Measurements from ENCODE around the gene ARHGAP10.

DNA sequence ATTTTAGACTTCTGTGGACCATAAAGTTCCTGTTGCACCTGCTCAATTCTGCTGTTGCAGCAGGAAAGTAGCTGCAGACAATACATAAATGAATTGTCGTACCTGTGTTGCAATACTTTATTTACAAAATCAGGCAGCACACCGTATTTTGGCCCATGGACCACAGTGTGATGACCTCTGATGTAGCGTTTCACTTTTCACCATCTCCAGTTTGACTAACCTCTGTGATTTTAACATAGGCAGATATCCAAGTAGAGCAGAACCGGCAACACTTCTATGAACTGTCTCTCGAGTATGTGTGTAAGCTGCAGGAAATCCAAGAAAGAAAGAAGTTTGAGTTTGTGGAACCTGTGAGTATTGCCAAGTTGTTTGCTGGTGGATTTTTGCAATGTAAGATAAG lies 132.7 kb downstream of the ARHGAP10 start:
- TF ChIP-seq POLR2A (IDR thresholded peaks at IDR 0.05) = no peak
- TF ChIP-seq, protein P1, sequence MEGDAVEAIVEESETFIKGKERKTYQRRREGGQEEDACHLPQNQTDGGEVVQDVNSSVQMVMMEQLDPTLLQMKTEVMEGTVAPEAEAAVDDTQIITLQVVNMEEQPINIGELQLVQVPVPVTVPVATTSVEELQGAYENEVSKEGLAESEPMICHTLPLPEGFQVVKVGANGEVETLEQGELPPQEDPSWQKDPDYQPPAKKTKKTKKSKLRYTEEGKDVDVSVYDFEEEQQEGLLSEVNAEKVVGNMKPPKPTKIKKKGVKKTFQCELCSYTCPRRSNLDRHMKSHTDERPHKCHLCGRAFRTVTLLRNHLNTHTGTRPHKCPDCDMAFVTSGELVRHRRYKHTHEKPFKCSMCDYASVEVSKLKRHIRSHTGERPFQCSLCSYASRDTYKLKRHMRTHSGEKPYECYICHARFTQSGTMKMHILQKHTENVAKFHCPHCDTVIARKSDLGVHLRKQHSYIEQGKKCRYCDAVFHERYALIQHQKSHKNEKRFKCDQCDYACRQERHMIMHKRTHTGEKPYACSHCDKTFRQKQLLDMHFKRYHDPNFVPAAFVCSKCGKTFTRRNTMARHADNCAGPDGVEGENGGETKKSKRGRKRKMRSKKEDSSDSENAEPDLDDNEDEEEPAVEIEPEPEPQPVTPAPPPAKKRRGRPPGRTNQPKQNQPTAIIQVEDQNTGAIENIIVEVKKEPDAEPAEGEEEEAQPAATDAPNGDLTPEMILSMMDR (IDR thresholded peaks at IDR 0.05) = no peak
- TF ChIP-seq EP300 (IDR thresholded peaks at IDR 0.05) = no peak
- peak; percentile 37 for TF ChIP-seq POLR2AphosphoS5 (IDR thresholded peaks at IDR 0.05)

Data from gastroesophageal sphincter (tissue), 3 donors.